ENCODE data around the gene BCL11B.

GRCh38 chr14:99207456-99207855, 64.5 kb downstream of the BCL11B start:
- TF ChIP-seq CTCF (IDR thresholded peaks at IDR 0.05) (no peak), EZH2 (IDR thresholded peaks at IDR 0.05; ENCODE audit: borderline replicate concordance, insufficient read depth, low read depth, low read length, poor library complexity, severe bottlenecking) (no peak)
